AG04450 (cell line): ENCODE measurements around the gene LMLN. TPM values are rescaled to one million over a fixed set of nuclear protein-coding genes. Genes with fewer than 3 reads are reported as not detected.

Source experiments
- CTCF ChIA-PET: fragments of 300-600, 350-600 bp; formaldehyde crosslinking; extraction: SDS; loops from one replicate; lab custom pipeline; 2022; ENCODE audit warnings: antibody characterized with exemption, inconsistent platforms; lab: Charles Lee
- POLR2A ChIA-PET: fragments of 350-600 bp; formaldehyde crosslinking; extraction: SDS; loops from one replicate; lab custom pipeline; 2021; ENCODE audit warnings: antibody characterized with exemption, inconsistent platforms; lab: Yijun Ruan, JAX
- DNase-seq: peaks from one replicate; pipeline ENCODE4 v3.0.0-alpha.2; 2011; ENCODE audit warnings: low read depth, low spot score
- H3K27ac ChIP-seq: one replicate; pipeline ENCODE4 v1.5.1; 2012; ENCODE audit warnings: low read depth, low read length, control low read depth
- H3K27me3 ChIP-seq: one replicate; pipeline ENCODE4 v1.6.0; 2012; ENCODE audit warnings: low read length; ENCODE audit not compliant: control insufficient read depth, insufficient read depth
- H3K4me3 ChIP-seq: 2 replicates; pipeline ENCODE4 v1.5.1; 2011; ENCODE audit warnings: mild to moderate bottlenecking, low read depth, low read length, control low read depth
- H3K9me3 ChIP-seq: 2 replicates; pipeline ENCODE4 v1.5.1; 2012; ENCODE audit warnings: low read length; ENCODE audit not compliant: control insufficient read depth, insufficient read depth
- polyA plus RNA-seq: library from polyadenylated mRNA; depleted of rRNA; stranded (reverse); fragments of >200 nt; gene quantifications from 2 replicates; pipeline ENCODE4 v1.2.3, GENCODE V29; 2011; rRNA removed
- small RNA-seq: library from RNA; depleted of rRNA; stranded (forward); fragments of <200 nt; gene quantifications from one replicate; pipeline ENCODE3, GENCODE V24; 2012; ENCODE audit warnings: low read depth; ENCODE audit not compliant: insufficient read length
- TF ChIP-seq, protein P1 (sequence below): IDR thresholded peaks from 2 replicates; pipeline ENCODE4 v1.5.1; 2011; ENCODE audit warnings: low read depth, low read length, control low read depth, inconsistent platforms

LMLN gene
- polyA plus RNA-seq, 1 experiment: 6.4 TPM

GRCh38 chr3:198093112-198093679 is 133.2 kb downstream of the LMLN start:
- H3K27ac ChIP-seq: no peak overlapping the region
- H3K27me3 ChIP-seq: peaks cover 17% of the 10 kb centered on the region
- H3K9me3 ChIP-seq: no peaks in the 10 kb centered on the region
- CTCF ChIA-PET: no interaction called here
- no peak overlapping the region for H3K4me3 ChIP-seq
- POLR2A ChIA-PET: no interaction called here
- DNase-seq: no peak
- TF ChIP-seq, protein P1, sequence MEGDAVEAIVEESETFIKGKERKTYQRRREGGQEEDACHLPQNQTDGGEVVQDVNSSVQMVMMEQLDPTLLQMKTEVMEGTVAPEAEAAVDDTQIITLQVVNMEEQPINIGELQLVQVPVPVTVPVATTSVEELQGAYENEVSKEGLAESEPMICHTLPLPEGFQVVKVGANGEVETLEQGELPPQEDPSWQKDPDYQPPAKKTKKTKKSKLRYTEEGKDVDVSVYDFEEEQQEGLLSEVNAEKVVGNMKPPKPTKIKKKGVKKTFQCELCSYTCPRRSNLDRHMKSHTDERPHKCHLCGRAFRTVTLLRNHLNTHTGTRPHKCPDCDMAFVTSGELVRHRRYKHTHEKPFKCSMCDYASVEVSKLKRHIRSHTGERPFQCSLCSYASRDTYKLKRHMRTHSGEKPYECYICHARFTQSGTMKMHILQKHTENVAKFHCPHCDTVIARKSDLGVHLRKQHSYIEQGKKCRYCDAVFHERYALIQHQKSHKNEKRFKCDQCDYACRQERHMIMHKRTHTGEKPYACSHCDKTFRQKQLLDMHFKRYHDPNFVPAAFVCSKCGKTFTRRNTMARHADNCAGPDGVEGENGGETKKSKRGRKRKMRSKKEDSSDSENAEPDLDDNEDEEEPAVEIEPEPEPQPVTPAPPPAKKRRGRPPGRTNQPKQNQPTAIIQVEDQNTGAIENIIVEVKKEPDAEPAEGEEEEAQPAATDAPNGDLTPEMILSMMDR: no peak

Small RNA genes lying within 50 kb of the gene (small RNA-seq; reads per million reads assigned to genes)
- gene RNU6-621P: not detected
- gene RNU6-821P: not detected

Other genes with a start within 250 kb of the LMLN start
- gene RUBCN, start 223.3 kb upstream of the LMLN start, polyA plus RNA-seq: 8.8 and 9.4 TPM in 2 replicates
- 55.8 and 65.5 TPM in 2 replicates for gene FYTTD1, start 210.3 kb upstream of the LMLN start, polyA plus RNA-seq
- 113 and 127 TPM in 2 replicates for gene LRCH3, start 169.0 kb upstream of the LMLN start, polyA plus RNA-seq
- 1,252 and 1,562 TPM in 2 replicates for gene RPL35A, start 10.0 kb upstream of the LMLN start, polyA plus RNA-seq